DOHH2 (cell line): ENCODE results near the gene CCR8.

Experiments
- H3F3A ChIP-seq: fragments of 200-600 bp; sonication (generic), shearing (Covaris generic); 2 replicates; pipeline ENCODE4 v1.6.0; 2016; ENCODE audit warnings: antibody characterized with exemption, mild to moderate bottlenecking; ENCODE audit not compliant: control insufficient read depth, insufficient read depth
- H3K27ac ChIP-seq: fragments of 200-600 bp; sonication (generic); 2 replicates; pipeline ENCODE4 v1.5.1; 2014; ENCODE audit warnings: low read depth, mild to moderate bottlenecking, low read length, moderate library complexity
- H3K27me3 ChIP-seq: fragments of 200-600 bp; sonication (generic); 2 replicates; pipeline ENCODE4 v1.6.1; 2014; ENCODE audit warnings: mild to moderate bottlenecking, low read length, mixed read lengths; ENCODE audit not compliant: control insufficient read depth
- H3K36me3 ChIP-seq: fragments of 200-600 bp; sonication (generic); 2 replicates; pipeline ENCODE4 v1.6.1; 2014; ENCODE audit warnings: mild to moderate bottlenecking, low read length, moderate library complexity, mixed read lengths; ENCODE audit not compliant: control insufficient read depth
- H3K4me1 ChIP-seq: fragments of 200-600 bp; sonication (generic); 2 replicates; pipeline ENCODE4 v1.6.1; 2014; ENCODE audit warnings: mild to moderate bottlenecking, low read length, mixed read lengths; ENCODE audit not compliant: control insufficient read depth
- H3K4me2 ChIP-seq: fragments of 200-600 bp; sonication (generic); 2 replicates; pipeline ENCODE4 v1.6.0; 2014; ENCODE audit warnings: mild to moderate bottlenecking, low read length, moderate library complexity
- H3K4me3 ChIP-seq: fragments of 200-600 bp; sonication (generic); 2 replicates; pipeline ENCODE4 v1.5.1; 2014; ENCODE audit warnings: mild to moderate bottlenecking, low read length, mixed read lengths
- H3K79me2 ChIP-seq: fragments of 200-600 bp; sonication (generic); 2 replicates; pipeline ENCODE4 v1.6.1; 2014; ENCODE audit warnings: mild to moderate bottlenecking, low read length, mixed read lengths; ENCODE audit not compliant: control insufficient read depth
- H3K9me2 ChIP-seq: fragments of 200-600 bp; sonication (generic); replicated peaks from 2 replicates; pipeline ENCODE4 v1.6.1; 2014; ENCODE audit warnings: mild to moderate bottlenecking, low read length, mixed read lengths; ENCODE audit not compliant: control insufficient read depth
- H3K9me3 ChIP-seq: fragments of 200-600 bp; sonication (generic); 2 replicates; pipeline ENCODE4 v1.6.1; 2014; ENCODE audit warnings: antibody characterized with exemption, low read length, mixed read lengths; ENCODE audit not compliant: control insufficient read depth, insufficient read depth
- H4K20me1 ChIP-seq: fragments of 200-600 bp; sonication (generic); 2 replicates; pipeline ENCODE4 v1.6.0; 2014; ENCODE audit warnings: low read depth, mild to moderate bottlenecking, antibody characterized with exemption, low read length, moderate library complexity; ENCODE audit not compliant: control insufficient read depth, insufficient read depth
- EZH2phosphoT487 ChIP-seq: fragments of 200-600 bp; sonication (generic); IDR thresholded peaks from 2 replicates; pipeline ENCODE4 v1.6.1; 2017; ENCODE audit warnings: borderline replicate concordance, mild to moderate bottlenecking, antibody characterized with exemption, low read length, moderate library complexity, mixed read lengths
- TF ChIP-seq, protein P1 (sequence below): fragments of 200-600 bp; sonication (generic); IDR thresholded peaks from one replicate; pipeline ENCODE4 v1.5.1; 2014; ENCODE audit warnings: antibody characterized with exemption, mild to moderate bottlenecking, low read depth, low read length; ENCODE audit not compliant: poor library complexity, severe bottlenecking

CCR8 gene

GRCh38 chr3:39338201-39338600, 8.7 kb downstream of the CCR8 start:
- no peak for TF ChIP-seq EZH2phosphoT487
- TF ChIP-seq, protein P1, sequence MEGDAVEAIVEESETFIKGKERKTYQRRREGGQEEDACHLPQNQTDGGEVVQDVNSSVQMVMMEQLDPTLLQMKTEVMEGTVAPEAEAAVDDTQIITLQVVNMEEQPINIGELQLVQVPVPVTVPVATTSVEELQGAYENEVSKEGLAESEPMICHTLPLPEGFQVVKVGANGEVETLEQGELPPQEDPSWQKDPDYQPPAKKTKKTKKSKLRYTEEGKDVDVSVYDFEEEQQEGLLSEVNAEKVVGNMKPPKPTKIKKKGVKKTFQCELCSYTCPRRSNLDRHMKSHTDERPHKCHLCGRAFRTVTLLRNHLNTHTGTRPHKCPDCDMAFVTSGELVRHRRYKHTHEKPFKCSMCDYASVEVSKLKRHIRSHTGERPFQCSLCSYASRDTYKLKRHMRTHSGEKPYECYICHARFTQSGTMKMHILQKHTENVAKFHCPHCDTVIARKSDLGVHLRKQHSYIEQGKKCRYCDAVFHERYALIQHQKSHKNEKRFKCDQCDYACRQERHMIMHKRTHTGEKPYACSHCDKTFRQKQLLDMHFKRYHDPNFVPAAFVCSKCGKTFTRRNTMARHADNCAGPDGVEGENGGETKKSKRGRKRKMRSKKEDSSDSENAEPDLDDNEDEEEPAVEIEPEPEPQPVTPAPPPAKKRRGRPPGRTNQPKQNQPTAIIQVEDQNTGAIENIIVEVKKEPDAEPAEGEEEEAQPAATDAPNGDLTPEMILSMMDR = no peak
- Histone ChIP-seq H3F3A (no peaks in the 10 kb centered on the region), H4K20me1 (no peaks in the 10 kb centered on the region), H3K4me3 (no peak overlapping the region), H3K27me3 (peaks cover 11% of the 10 kb centered on the region), H3K79me2 (no peaks in the 10 kb centered on the region), H3K9me2 (no peaks in the 10 kb centered on the region), H3K36me3 (no peaks in the 10 kb centered on the region), H3K27ac (no peak overlapping the region), H3K9me3 (no peaks in the 10 kb centered on the region), H3K4me1 (no peaks in the 10 kb centered on the region), H3K4me2 (no peak overlapping the region)

DNA sequence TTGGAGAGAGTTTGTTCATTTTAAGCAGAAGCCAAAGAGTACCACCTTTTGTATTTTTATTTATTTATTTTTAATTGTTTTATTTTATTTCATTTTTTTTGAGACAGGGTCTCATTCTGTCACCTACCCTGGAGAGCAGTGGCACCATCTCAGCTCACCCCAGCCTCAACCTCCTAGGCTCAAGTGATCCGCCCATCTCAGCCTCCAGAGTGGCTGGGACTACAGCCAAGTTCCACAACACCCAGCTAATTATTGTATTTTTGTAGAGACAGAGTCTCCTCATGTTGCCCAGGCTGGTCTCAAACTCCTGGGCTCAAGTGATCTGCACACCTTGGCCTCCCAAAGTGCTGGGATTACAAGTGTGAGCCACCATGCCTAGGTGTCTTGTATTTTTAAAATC, 9.6 kb downstream of the CCR8 start:
- no peaks in the 10 kb centered on the region for H3K4me1 ChIP-seq
- H3K27me3 ChIP-seq = peaks cover 12% of the 10 kb centered on the region
- no peaks in the 10 kb centered on the region for H3F3A ChIP-seq
- no peak overlapping the region for H3K27ac ChIP-seq
- no peaks in the 10 kb centered on the region for H4K20me1 ChIP-seq
- no peak overlapping the region for H3K4me3 ChIP-seq
- H3K9me2 ChIP-seq = no peaks in the 10 kb centered on the region
- H3K79me2 ChIP-seq = no peaks in the 10 kb centered on the region
- TF ChIP-seq, protein P1 = no peak
- no peak for TF ChIP-seq EZH2phosphoT487
- no peak overlapping the region for H3K4me2 ChIP-seq
- no peaks in the 10 kb centered on the region for H3K36me3 ChIP-seq
- H3K9me3 ChIP-seq = no peaks in the 10 kb centered on the region

DNA sequence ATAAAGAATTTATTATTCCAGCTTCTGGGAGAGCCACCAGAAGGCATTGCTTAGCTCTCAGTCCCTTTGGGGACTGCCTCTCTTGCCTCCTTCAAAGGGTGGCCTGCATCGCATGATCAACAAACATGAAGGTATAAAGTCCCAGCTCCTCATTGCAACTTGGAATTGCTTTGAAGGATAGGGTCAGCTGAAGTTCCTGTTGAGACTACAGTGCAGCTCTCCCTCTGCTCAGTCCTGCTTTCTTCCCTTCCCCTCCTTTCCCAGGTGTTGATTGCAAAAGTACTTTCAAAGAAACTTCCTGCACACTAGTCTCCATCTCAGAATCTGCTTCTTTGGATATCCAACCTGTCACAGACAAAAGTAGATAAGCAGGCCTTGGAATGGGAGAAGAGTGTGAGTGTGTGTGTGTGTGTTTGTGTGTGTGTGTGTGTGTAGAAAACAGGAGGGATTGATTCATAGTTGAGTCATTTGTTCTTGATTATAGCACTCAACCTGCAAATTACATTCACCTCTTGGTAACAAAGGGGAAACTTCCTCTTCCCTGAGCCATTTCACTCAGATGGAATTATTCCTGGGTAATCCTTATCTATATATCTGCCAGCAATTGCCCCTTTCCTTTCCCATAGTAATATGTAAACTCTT, 13.7 kb downstream of the CCR8 start:
- no peak overlapping the region for H3K27ac ChIP-seq
- H3K36me3 ChIP-seq = no peaks in the 10 kb centered on the region
- no peak overlapping the region for H3K4me2 ChIP-seq
- no peaks in the 10 kb centered on the region for H3K9me2 ChIP-seq
- H3F3A ChIP-seq = no peaks in the 10 kb centered on the region
- no peaks in the 10 kb centered on the region for H4K20me1 ChIP-seq
- H3K27me3 ChIP-seq = peaks cover 21% of the 10 kb centered on the region
- no peaks in the 10 kb centered on the region for H3K9me3 ChIP-seq
- TF ChIP-seq, protein P1 = no peak
- no peak for TF ChIP-seq EZH2phosphoT487
- H3K4me3 ChIP-seq = no peak overlapping the region
- H3K79me2 ChIP-seq = no peaks in the 10 kb centered on the region
- no peaks in the 10 kb centered on the region for H3K4me1 ChIP-seq

DNA sequence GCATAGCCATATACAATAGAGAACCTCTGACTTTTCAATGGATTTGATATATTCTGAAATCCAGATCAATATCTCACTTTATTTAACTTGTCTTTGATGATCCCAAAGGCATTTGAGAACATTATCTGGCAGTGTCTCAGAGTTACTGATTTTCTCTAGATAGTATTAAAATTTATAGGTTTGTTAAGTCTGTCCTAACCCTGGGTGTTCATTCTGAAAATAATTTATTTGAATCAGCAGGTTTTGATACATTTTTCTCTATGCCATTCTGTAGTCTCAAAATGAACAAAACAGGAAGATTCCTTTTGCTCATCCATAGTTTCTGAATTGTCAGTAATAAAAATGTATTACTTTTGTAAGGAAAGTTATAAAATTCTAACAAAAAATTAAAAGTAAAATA, 14.3 kb downstream of the CCR8 start:
- Histone ChIP-seq H3K27me3 (peaks cover 21% of the 10 kb centered on the region), H3K36me3 (no peaks in the 10 kb centered on the region), H3K4me1 (no peaks in the 10 kb centered on the region), H3K9me3 (no peaks in the 10 kb centered on the region), H3K79me2 (no peaks in the 10 kb centered on the region), H3K4me2 (no peak overlapping the region), H3F3A (no peaks in the 10 kb centered on the region), H3K4me3 (no peak overlapping the region), H3K9me2 (no peaks in the 10 kb centered on the region), H3K27ac (no peak overlapping the region), H4K20me1 (no peaks in the 10 kb centered on the region)
- TF ChIP-seq, protein P1 = no peak
